MG63 (cell line): ENCODE data around the gene MASP1. TPM values are rescaled to one million over a fixed set of nuclear protein-coding genes. Genes with fewer than 3 reads are reported as not detected.
A peak's percentile ranks its signal among the peaks of the same experiment; 100 is the strongest.
"Not testable (repeated sequence)": the region's sequence is repeated elsewhere in the genome, so short reads cannot be mapped to it uniquely, and the experiment has no call there.

ENCODE experiments used
- DNase-seq: peaks from one replicate; pipeline ENCODE4 v3.0.0-alpha.2; 2020
- H3K27me3 ChIP-seq: fragments of 250-450 bp; sonication (Bioruptor Pico); 2 replicates; pipeline ENCODE4 v1.5.1; 2020; ENCODE audit warnings: mild to moderate bottlenecking, moderate library complexity
- H3K36me3 ChIP-seq: fragments of 250-450 bp; sonication (Bioruptor Pico); 2 replicates; pipeline ENCODE4 v1.5.1; 2020; ENCODE audit warnings: mild to moderate bottlenecking, moderate library complexity
- H3K4me3 ChIP-seq: fragments of 250-450 bp; sonication (Bioruptor Pico); 2 replicates; pipeline ENCODE4 v1.5.1; 2020; ENCODE audit warnings: mild to moderate bottlenecking, moderate library complexity
- H3K9me3 ChIP-seq: fragments of 250-450 bp; sonication (Bioruptor Pico); 2 replicates; pipeline ENCODE4 v1.5.1; 2020; ENCODE audit warnings: mild to moderate bottlenecking, moderate library complexity
- total RNA-seq: library from RNA; depleted of rRNA; stranded (reverse); fragments of >200 nt; shearing (Covaris generic); gene quantifications from 2 replicates; pipeline ENCODE4 v1.2.3, GENCODE V29; 2014; ENCODE audit warnings: low replicate concordance

Gene MASP1
- total RNA-seq, 1 experiment from 2014 or later: 96.8 TPM

- H3K9me3 ChIP-seq: peaks cover 6% of the 10 kb centered on the region
- H3K4me3 ChIP-seq: no peak overlapping the region
- peaks cover 100% of the 10 kb centered on the region for H3K36me3 ChIP-seq
- DNase-seq: no peak
- no peaks in the 10 kb centered on the region for H3K27me3 ChIP-seq
Measured at GRCh38 chr3:187256051-187256616, 35.4 kb downstream of the MASP1 start.

- Histone ChIP-seq H3K27me3 (no peaks in the 10 kb centered on the region), H3K9me3 (no peaks in the 10 kb centered on the region), H3K36me3 (peaks cover 100% of the 10 kb centered on the region), H3K4me3 (no peak overlapping the region)
- DNase-seq: no peak
Measured at GRCh38 chr3:187255314-187255713, 36.2 kb downstream of the MASP1 start.

- Histone ChIP-seq H3K4me3 (no peak overlapping the region), H3K9me3 (no peaks in the 10 kb centered on the region), H3K36me3 (peaks cover 99% of the 10 kb centered on the region), H3K27me3 (no peaks in the 10 kb centered on the region)
- no peak for DNase-seq
Measured at GRCh38 chr3:187252311-187252710, 39.2 kb downstream of the MASP1 start.

- Histone ChIP-seq H3K27me3 (no peaks in the 10 kb centered on the region), H3K4me3 (no peak overlapping the region), H3K9me3 (no peaks in the 10 kb centered on the region), H3K36me3 (peaks cover 98% of the 10 kb centered on the region)
- no peak for DNase-seq
Measured at GRCh38 chr3:187251599-187251998, 39.9 kb downstream of the MASP1 start.

GRCh38 chr3:187247398-187247797, 44.1 kb downstream of the MASP1 start:
- H3K27me3 ChIP-seq: no peaks in the 10 kb centered on the region
- peaks cover 75% of the 10 kb centered on the region for H3K36me3 ChIP-seq
- DNase-seq: no peak
- H3K9me3 ChIP-seq: no peaks in the 10 kb centered on the region
- H3K4me3 ChIP-seq: no peak overlapping the region

- no peaks in the 10 kb centered on the region for H3K27me3 ChIP-seq
- H3K36me3 ChIP-seq: peaks cover 75% of the 10 kb centered on the region
- peak; percentile 91 for DNase-seq
- no peak overlapping the region for H3K4me3 ChIP-seq
- H3K9me3 ChIP-seq: no peaks in the 10 kb centered on the region
Measured at GRCh38 chr3:187243933-187244524, 47.5 kb downstream of the MASP1 start.

GRCh38 chr3:187242900-187243299, 48.6 kb downstream of the MASP1 start:
- no peak overlapping the region for H3K4me3 ChIP-seq
- no peak for DNase-seq
- H3K9me3 ChIP-seq: no peaks in the 10 kb centered on the region
- peaks cover 69% of the 10 kb centered on the region for H3K36me3 ChIP-seq
- no peaks in the 10 kb centered on the region for H3K27me3 ChIP-seq

- Histone ChIP-seq H3K4me3 (no peak overlapping the region), H3K9me3 (no peaks in the 10 kb centered on the region), H3K36me3 (peaks cover 67% of the 10 kb centered on the region), H3K27me3 (no peaks in the 10 kb centered on the region)
- DNase-seq: peak; percentile 50
Measured at GRCh38 chr3:187242435-187242834, 49.1 kb downstream of the MASP1 start.

- not testable (repeated sequence) for DNase-seq, H3K9me3 ChIP-seq
Measured at GRCh38 chr3:187238835-187239234, 52.7 kb downstream of the MASP1 start.

GRCh38 chr3:187238239-187238638, 53.3 kb downstream of the MASP1 start:
- H3K4me3 ChIP-seq: no peak overlapping the region
- peaks cover 60% of the 10 kb centered on the region for H3K36me3 ChIP-seq
- H3K27me3 ChIP-seq: no peaks in the 10 kb centered on the region
- DNase-seq: no peak
- no peaks in the 10 kb centered on the region for H3K9me3 ChIP-seq

More at GRCh38 chr3:187238835-187239234, 52.7 kb downstream of the MASP1 start:
- H3K27me3 ChIP-seq, H3K4me3 ChIP-seq: not testable (repeated sequence)
- peaks cover 61% of the 10 kb centered on the region for H3K36me3 ChIP-seq

GRCh38 chr3:187237741-187238140, 53.8 kb downstream of the MASP1 start:
- peaks cover 55% of the 10 kb centered on the region for H3K36me3 ChIP-seq
- DNase-seq: no peak
- no peak overlapping the region for H3K4me3 ChIP-seq
- H3K9me3 ChIP-seq: no peaks in the 10 kb centered on the region
- H3K27me3 ChIP-seq: no peaks in the 10 kb centered on the region

- no peak for DNase-seq
- H3K36me3 ChIP-seq: peaks cover 47% of the 10 kb centered on the region
- no peaks in the 10 kb centered on the region for H3K27me3 ChIP-seq
- no peak overlapping the region for H3K4me3 ChIP-seq
- no peaks in the 10 kb centered on the region for H3K9me3 ChIP-seq
Measured at GRCh38 chr3:187236962-187237361, 54.6 kb downstream of the MASP1 start.

- H3K4me3 ChIP-seq: no peak overlapping the region
- H3K27me3 ChIP-seq: no peaks in the 10 kb centered on the region
- DNase-seq: no peak
- H3K9me3 ChIP-seq: no peaks in the 10 kb centered on the region; the same call in 1 of the 2 replicates
- no peaks in the 10 kb centered on the region; the same call in 1 of the 2 replicates for H3K36me3 ChIP-seq
Measured at GRCh38 chr3:187230011-187230410, 61.5 kb downstream of the MASP1 start.

GRCh38 chr3:187228740-187229139, 62.8 kb downstream of the MASP1 start:
- Histone ChIP-seq H3K36me3 (no peaks in the 10 kb centered on the region; the same call in 1 of the 2 replicates), H3K4me3 (no peak overlapping the region), H3K9me3 (no peaks in the 10 kb centered on the region; the same call in 1 of the 2 replicates), H3K27me3 (no peaks in the 10 kb centered on the region)
- peak; percentile 90 for DNase-seq

GRCh38 chr3:187227658-187228258, 63.8 kb downstream of the MASP1 start:
- no peaks in the 10 kb centered on the region for H3K36me3 ChIP-seq
- H3K4me3 ChIP-seq: no peak overlapping the region
- no peaks in the 10 kb centered on the region for H3K27me3 ChIP-seq
- H3K9me3 ChIP-seq: no peaks in the 10 kb centered on the region; the same call in 1 of the 2 replicates
- peak; percentile 84 for DNase-seq

GRCh38 chr3:187223799-187224198, 67.7 kb downstream of the MASP1 start:
- H3K4me3 ChIP-seq: no peak overlapping the region
- no peaks in the 10 kb centered on the region for H3K27me3 ChIP-seq
- no peak for DNase-seq
- no peaks in the 10 kb centered on the region for H3K36me3 ChIP-seq
- no peaks in the 10 kb centered on the region; the same call in 1 of the 2 replicates for H3K9me3 ChIP-seq

- Histone ChIP-seq H3K27me3 (no peaks in the 10 kb centered on the region), H3K9me3 (no peaks in the 10 kb centered on the region; the same call in 1 of the 2 replicates), H3K4me3 (no peak overlapping the region), H3K36me3 (no peaks in the 10 kb centered on the region)
- DNase-seq: no peak
Measured at GRCh38 chr3:187222801-187223200, 68.7 kb downstream of the MASP1 start.

GRCh38 chr3:187215460-187215859, 76.1 kb downstream of the MASP1 start:
- no peak for DNase-seq
- H3K4me3 ChIP-seq: no peak overlapping the region
- H3K27me3 ChIP-seq: no peaks in the 10 kb centered on the region
- no peaks in the 10 kb centered on the region for H3K36me3 ChIP-seq
- H3K9me3 ChIP-seq: no peaks in the 10 kb centered on the region
